Kidney capillary endothelial cell (primary cell): ENCODE measurements around the gene MBD4.

ENCODE experiments used
- DNase-seq: peaks from one replicate; pipeline ENCODE4 v3.0.0-alpha.2; 2018; ENCODE audit warnings: low spot score

Gene MBD4

DNA sequence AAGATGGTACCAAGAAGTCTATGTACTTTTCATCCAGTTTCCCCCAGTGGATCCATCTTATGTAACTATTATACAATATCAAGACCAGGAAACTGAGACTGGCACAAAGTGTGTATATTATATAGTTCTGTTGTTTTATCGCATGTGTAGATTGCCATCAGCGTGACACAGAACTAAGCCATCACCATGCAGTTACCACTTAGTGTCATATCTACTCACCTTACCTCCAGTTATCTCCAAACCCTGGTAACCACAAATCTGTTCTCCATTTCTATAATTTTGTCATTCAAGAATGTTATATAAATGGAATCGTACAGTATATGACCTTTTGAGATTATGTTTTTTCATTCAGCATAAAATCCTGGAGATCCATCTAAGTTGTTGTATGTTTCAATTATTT is 23.3 kb upstream of the MBD4 start:
- no peak for DNase-seq

DNA sequence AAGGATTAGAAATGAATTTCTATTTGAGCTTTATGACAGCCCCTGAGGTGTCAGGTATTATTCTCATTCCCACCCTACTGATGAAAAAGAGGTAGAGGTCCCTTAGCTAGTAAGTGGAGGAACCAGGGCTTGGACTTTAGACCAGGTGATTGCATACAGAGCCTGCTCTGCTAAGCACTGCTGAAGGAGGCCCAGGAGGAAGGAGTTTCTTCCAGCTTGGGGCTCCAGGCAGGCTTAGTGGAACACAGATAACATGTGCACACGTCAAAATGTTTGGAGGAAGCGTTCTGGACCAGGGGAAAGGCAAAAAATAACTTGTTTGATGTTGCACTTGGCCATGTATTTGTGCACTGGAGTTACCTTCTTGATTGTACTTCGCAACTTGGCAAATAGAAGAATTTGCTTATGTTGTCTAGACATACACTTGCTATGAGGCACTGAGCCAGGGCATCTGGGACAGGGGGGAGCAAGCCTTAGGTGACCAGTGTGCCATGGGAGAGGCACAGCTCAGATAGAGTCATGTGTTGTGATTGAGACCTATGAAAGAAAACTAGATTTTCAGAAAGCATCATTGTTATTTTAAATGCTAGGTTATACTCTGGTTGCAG is 22.7 kb upstream of the MBD4 start:
- DNase-seq, result no peak

DNA sequence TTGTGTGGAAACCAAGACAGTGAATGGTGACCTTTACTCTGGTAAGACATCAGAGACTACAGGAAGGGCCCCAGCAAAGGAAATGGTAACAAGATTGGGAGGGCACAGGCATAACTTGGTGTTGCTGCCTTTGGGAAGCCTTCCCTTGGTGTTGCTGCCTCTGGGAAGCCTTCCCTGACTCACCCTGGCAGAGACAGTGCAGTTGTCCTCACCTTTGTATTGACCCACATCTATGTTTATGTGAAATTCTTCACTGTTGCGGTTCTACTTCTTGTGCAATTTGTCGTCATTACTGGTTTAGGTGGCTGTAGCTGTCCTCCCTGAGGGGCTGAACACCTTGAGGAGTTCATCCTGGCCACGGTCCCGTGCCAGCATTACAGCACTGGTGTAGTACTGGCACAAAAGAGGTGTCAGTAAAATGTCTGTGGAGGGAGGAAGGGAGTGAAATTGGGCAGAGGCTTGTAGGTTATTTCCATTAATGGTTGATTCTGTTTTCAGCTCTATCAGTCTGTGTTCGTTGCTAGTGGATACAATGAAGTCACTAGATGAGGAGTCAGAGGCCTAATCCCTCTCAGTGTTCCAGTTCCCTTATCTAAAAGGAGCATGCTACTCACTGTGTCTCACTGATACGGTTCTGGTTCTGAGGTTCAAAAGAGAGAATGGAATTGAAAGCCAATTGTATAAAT is 21.9 kb upstream of the MBD4 start:
- DNase-seq, result no peak

DNA sequence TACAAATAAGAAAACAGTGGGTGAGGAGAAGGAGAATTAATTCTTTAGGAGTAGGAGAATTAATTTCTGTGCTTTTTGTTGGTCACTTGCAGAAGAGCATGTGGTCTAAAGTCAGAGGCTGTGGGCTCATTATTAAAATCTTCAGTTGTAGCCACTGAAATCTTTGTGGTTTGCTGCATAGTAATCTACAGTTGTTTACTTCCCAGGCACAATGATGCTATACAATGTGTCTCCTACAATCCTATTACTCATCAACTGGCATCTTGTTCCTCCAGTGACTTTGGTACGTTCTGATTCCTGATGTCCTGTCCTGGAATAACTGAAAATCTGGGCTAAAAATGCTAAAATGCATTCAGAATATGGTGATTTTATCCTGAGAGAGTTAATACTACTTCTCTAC is 21.3 kb upstream of the MBD4 start:
- DNase-seq, result peak; percentile 60

DNA sequence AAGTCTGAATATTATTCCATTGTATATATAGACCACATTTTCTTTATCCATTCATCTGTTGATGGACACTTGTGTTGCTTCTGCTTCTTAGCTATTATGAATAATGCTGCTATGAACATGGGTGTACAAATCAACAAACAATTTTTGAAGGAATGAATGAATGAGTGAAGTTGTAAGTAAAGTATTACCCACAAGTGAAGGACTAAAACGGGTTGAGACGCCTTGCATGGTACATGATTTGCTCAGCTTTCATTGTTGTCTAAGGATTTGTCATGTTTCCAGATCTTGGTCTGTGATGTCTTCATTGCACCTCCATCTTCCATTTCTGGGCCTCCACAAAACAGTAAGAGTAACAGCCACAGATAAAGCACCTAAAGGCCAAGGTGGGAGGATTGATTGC is 20.8 kb upstream of the MBD4 start:
- no peak for DNase-seq

DNA sequence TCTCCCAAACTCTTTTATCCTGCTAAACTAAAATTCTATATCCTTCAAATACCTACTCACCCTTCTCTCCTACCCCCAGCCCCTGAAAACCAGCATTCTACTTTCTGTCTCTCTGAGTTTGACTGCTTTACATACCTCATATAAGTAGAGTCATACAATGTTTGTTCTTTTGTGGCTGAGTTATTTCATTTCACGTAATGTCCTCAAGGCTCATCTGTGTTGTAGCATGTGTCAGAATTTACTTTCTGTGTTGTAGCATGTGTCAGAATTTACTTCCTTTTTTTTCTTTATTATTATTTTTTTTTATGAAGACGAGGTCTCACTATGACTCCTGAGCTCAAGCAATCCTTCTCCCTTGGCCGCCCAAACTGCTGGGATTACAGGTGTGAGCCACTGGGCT is 20.4 kb upstream of the MBD4 start:
- no peak for DNase-seq

DNA sequence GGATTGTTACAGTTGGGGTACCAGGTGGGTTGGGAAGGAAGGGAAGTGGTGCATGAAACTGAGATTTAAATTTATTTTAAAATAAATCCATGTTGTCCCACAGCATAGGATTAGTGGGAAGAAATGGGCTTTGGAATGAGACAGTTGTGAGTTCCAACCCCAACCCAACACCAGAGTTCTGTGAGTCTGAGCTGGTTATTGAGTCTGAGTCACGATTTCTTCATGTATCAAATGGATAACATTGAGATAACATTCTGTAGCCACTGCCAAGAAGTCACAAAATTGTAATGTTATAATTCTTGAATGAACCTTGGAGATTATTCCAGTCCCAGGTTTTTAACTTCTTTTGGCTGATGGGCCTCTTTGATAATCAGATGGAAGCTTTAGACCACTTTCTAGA is 14.0 kb upstream of the MBD4 start:
- no peak for DNase-seq

DNA sequence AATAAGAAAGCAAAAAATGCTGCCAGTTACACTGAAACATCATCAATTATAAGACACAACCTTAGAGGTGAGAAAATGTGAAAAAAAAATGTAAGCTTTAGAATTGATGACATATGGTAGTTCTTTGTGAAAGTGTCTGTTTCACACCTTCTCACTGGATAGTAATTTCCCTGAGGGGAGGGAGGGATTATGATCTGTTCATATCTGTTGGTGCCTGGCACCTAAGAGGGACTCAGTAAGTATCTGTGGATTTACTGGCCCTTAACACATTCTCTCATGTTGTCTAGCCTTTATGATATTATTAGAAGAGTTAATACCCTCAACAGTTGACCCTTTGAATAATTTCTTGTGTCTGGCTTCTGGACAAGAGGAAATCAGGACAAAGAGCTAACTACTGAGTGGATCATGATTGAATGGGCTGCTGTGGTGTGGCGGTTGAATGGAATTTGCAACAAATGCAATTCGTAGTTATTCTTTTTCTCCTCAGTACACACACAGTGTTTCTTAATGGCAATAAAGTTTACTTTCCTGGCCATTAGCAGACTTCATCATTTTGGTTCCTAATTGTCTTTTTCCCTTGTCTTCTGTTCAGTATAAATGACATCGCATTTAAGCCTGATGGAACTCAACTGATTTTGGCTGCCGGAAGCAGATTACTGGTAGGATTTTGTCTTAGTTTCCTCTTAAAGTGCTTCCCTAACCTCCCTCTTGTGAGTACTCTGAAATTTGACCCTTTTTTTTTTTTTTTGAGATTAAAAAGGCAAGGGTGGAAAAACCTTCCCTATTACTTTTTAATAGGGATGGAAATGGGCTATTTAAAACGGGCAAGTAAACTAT is 9.7 kb upstream of the MBD4 start:
- no peak for DNase-seq

DNA sequence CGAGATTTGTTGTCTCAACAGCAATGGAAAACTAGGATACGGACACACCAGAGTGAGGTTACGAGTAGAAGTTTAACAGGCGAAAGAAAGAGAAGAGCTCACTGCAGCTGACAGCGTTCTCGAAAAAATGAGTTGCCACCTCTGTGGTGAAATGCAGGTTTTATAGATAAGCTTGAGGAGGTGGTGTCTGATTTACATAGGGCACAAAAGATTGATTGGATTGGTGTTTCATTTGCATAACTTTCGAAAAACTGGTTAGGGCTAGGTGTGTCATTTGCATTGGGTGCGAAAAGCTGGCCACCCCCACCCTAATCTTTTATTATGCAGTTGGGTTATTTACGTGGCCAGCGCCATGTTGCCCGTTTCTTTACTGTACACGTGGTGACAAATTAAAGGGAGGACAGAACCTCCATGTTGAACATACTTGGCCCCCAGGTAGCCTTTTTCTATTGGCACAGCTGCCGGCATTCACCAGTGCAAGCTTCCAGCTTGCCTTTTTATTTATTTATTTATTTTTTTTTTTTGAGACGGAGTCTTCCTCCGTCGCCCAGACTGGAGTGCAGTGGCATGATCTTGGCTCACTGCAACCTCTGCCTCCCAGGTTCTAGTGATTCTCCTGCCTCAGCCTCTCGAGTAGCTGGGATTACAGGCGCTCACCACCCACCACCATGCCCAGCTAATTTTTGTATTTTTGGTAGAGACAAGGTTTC is 8.6 kb upstream of the MBD4 start:
- DNase-seq, result no peak

DNA sequence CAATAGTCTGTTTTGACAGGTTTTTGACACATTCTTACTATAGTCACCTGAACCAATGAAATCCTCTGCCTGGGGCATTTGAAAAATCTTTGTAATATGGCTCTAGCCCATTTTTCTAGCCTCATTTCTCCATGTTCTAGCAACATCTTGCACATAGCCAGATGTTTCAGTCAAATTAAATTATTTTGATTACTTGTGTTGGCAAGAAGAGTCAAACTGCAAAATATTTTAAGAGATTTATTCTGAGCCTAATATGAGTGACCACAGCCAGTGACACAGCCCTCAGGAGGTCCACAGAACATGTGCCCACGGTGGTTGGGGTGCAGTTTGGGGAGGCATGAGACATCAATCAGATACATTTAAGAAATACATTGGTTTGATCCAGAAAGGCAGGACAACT is 7.2 kb upstream of the MBD4 start:
- DNase-seq, result no peak

DNA sequence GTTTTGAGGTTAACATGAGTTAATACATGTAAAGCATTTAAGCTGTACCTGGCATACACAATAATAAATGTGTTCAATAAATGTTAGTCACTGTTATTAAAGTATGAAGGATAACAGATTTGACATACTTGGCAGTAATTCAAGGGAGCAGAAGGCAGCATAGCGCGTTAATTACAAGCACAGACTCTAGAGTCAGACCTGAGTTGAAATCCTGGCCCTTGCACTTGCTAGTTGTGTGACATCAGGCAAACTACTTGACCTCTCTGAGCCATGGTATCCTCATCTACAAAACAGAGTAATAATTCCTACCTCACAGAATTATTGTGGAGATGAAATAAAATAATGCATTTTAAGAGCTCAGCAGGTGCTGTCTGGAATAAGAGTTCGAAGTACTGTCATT is 5.7 kb upstream of the MBD4 start:
- DNase-seq, result no peak

DNA sequence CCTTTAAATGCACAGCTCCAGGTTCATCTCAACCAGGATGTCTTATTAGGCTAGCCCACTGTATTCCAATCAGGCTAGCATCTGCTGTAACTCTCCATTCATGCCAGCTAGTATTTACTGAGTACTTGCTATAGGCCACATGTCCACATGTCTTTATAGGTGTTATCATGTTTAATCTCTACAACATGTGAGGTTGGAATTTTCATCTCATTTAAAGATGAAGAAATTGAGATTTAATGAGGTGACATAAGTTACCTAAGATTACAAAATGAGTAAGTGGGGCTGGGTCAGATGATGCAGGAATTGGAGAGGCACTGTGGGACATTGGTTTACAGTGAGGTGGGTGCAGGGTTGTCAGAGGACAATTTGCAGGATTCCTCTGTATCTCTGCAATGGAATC is 3.2 kb upstream of the MBD4 start:
- DNase-seq, result no peak

DNA sequence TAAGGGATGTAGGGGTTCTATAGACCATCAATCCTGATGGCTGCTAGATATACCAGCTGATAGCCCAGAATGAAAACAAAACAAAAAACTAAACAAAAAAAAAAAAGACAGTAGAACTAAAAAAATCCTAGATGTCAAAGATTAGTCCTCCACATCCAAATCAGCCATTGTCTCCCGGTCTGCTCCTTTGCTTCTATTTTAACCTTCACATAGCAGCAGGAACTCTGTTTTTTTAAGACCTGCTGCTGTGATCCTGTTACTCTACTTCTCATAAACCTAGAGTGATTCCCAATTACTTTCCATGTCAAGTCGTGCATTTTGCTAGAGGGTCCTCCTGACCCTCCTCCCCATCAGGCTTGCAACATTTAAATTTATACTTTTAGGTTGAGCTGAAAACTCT is 2.7 kb upstream of the MBD4 start:
- no peak for DNase-seq

DNA sequence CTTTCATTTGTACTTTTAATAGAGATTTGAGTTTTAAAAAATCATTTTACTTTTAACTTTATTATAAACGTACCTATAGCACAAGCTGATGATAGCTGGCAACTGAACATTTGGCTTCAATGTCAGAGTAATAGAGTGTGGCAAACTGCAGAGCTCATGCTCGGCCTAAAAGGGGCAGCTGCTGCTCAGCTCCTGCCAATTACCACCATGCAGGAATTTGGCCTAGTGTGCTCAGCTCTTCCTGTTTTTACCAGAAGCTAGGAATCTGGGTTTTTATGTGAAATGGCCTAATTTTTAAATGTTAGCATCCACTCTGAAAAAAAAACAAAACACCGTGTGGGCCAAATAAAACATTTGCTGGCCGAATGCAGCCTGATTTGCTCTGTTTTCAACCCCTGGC is 2.0 kb upstream of the MBD4 start:
- DNase-seq, result no peak

DNA sequence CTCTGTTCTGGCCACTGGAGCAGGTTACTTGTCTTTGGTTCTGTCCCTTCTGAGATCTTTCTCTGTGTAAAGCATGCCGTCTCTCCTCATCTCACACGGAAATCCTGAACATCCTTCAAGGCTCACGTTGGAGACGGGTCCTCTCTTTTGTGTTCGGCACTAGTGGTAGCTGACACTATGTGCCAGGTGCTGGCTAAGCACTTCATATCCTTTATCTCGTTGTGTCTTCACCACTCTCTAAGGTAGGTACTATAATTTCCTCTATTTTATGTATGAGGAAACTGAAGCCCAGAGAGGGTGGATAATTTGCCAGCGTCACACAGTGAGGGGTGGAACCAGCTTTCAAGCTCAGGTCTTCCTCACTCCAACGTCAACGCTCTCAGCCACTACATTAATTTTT is 1.5 kb upstream of the MBD4 start:
- no peak for DNase-seq

DNA sequence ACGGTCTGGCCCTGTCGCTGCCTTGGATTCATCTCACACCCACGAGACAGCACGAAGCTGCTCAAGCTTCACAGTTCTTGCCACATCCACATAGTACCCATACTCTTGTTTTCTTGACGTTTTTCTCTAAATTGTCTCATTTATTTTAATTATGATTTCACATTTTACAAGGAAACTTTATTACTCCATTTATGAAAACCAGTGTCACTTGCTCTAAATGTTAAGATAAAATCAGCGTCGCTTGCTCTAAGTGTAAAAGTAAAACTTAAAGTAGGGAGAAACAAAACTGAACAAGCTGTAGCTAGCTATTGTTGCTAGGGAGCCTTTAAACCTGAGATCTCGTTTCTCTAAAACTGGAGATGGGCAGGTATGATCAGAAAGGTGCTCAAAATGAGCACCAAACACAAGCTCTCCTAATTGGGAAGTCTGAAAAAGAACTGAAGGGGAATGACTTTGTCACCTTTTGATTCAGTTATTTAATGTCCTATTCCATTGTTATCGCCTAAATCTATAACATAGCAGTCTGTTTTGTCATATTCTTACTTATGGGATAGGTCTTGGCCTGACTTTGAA is 956 bp upstream of the MBD4 start:
- DNase-seq, result no peak

DNA sequence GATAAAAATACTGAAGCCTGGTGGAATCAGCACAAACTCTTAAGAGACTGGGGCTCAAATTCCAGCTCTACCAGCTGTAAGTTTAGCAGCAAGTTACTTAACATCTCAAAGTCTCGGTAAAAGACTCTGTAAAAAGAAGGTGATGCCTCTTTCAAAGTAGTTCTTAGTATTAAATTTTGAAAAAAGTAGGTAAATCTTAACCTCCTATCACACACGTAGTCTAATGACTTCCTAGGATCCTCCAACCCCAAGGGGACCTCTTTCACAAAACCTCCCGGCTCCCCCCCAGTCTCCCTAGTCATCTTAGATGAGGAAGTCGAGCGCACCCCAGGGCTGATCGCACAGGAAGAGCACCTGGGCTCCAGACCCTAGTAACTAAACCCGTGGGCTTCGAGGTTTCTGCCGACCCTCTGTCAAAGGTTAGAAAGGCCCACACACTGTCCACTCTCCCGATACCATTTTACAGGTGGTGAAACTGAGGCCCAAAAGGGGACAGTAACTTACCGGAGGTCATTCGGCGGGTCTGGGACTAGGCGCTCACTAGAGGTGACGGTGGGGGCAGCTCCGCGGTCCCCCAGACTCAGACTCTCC is 427 bp downstream of the MBD4 start:
- DNase-seq, result no peak

DNA sequence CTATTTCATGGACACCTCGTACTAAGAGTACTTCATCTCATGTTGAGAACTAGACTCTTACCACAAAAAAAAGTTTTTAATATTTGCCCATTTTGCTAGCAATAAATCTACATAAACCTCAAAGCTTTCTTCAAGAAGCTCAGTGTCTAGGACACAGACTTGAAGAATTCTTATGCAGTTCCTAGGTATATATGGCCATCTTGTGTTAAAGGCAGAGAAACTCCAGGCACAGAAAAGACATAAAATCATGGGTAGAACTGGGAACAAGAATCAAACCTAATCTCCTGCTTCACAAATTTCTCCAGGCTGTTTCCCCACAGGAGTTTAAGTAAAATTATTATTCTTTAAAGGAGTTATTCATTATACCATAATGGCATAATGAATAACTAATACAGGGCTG is 4.4 kb downstream of the MBD4 start:
- no peak for DNase-seq

DNA sequence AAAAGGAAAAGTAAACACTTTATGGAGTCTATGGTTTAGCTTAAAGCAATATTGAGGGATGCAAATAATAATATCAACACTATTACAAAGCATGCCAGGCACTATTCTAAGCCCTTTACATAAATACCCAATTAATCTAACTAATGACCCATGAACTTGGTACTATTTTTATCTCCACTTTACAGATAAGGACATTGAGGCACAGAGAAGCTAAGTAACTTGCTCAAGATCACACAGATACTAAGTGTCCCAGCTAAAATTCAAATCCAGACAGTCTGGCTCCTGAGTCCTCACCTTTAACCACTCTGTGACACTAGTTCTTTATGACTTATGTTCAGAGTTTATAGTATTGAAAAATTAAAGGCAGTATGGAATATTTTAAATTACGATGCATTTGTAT is 5.6 kb downstream of the MBD4 start:
- no peak for DNase-seq

DNA sequence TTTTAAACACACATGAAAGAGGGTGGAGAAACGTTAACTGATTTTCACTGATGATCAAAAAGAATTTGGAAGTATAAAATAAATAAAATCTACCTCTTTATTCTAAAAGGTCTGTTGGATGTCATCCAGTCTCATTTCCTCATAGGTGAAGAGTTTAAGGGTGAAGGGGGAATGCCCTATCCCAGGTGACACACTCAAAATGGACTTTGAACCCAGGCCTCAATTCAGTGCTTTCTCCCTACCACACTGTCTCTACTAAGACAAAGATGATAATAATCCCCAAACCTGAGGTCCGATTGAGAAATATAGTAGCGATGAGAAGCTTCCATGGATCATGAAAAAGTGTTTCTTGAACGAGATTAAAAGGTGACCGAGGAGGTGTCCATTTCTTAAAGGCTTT is 6.2 kb downstream of the MBD4 start:
- no peak for DNase-seq

DNA sequence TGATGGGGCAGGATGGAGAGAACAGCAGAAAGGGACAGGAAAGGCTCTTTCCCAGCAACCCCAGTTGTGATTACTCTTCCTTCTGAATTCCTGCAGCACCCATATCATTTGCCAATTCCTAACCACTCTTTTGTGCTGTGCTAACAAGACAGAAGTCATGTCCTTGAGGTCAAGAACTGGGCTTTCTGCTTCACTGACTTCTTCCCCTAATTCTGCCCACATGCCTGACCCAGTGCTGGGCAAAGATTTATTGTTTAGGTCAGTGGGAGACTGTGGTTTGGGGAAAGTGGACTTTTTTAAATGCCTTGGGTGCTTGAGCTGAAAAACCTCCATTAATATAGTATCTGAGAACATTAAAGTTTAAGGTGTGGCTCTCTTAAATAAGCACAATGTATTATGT is 7.1 kb downstream of the MBD4 start:
- no peak for DNase-seq

DNA sequence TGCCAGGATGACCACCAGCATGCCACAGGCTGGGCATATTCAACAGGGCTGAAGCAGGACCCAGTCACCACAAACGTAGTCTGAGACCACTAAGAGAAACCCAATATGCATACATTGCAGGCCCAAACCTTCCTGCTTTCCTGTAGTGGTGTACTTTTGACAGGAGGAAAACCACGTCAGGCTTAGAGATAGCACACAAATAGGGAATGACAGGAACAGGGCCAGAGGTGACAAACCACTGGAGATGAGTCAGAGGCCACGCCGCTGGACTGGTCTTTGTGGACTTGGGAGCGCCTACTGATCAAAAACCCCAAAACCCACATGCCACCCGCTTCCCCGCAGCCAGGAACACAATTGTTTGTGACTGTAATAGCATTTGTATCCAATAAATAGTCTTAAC is 7.7 kb downstream of the MBD4 start:
- no peak for DNase-seq
